HG03103 (cell line): ENCODE measurements around the gene SLC22A2.

Experiments used
- ATAC-seq: cut with Tn5 transposase; IDR thresholded peaks from one replicate; pipeline ENCODE4 v1.9.1; 2021; ENCODE audit warnings: low read depth; ENCODE audit not compliant: unreplicated experiment

Gene SLC22A2

GRCh38 chr6:160274871-160275510, 16.4 kb upstream of the SLC22A2 start:
- no peak for ATAC-seq

GRCh38 chr6:160273750-160274149, 15.1 kb upstream of the SLC22A2 start:
- no peak for ATAC-seq

- no peak for ATAC-seq
Measured at GRCh38 chr6:160273196-160273595, 14.6 kb upstream of the SLC22A2 start.

GRCh38 chr6:160272707-160273106, 14.1 kb upstream of the SLC22A2 start:
- no peak for ATAC-seq

GRCh38 chr6:160270347-160270746, 11.7 kb upstream of the SLC22A2 start:
- no peak for ATAC-seq

GRCh38 chr6:160269771-160270170, 11.2 kb upstream of the SLC22A2 start:
- ATAC-seq: no peak

GRCh38 chr6:160269023-160269521, 10.5 kb upstream of the SLC22A2 start:
- ATAC-seq: no peak

- ATAC-seq: no peak
Measured at GRCh38 chr6:160267102-160267501, 8.5 kb upstream of the SLC22A2 start.

GRCh38 chr6:160265869-160266476, 7.4 kb upstream of the SLC22A2 start:
- peak; percentile 62 for ATAC-seq

GRCh38 chr6:160264061-160264612, 5.5 kb upstream of the SLC22A2 start:
- no peak for ATAC-seq

GRCh38 chr6:160263196-160263939, 4.7 kb upstream of the SLC22A2 start:
- ATAC-seq: no peak

GRCh38 chr6:160261991-160262680, 3.5 kb upstream of the SLC22A2 start:
- no peak for ATAC-seq

GRCh38 chr6:160260803-160261450, 2.3 kb upstream of the SLC22A2 start:
- ATAC-seq: no peak

GRCh38 chr6:160260367-160260766, 1.7 kb upstream of the SLC22A2 start:
- ATAC-seq: no peak

GRCh38 chr6:160259598-160259997, 977 bp upstream of the SLC22A2 start:
- no peak for ATAC-seq

- no peak for ATAC-seq
Measured at GRCh38 chr6:160259143-160259425, 463 bp upstream of the SLC22A2 start.

- ATAC-seq: no peak
Measured at GRCh38 chr6:160256445-160256844, 2.2 kb downstream of the SLC22A2 start.

- ATAC-seq: no peak
Measured at GRCh38 chr6:160254467-160255312, 3.9 kb downstream of the SLC22A2 start.

GRCh38 chr6:160253714-160254113, 4.9 kb downstream of the SLC22A2 start:
- no peak for ATAC-seq

- no peak for ATAC-seq
Measured at GRCh38 chr6:160253292-160253691, 5.3 kb downstream of the SLC22A2 start.
